ENCODE results near the gene MAGEB18.

The MAGEB18 gene

GRCh38 chrX:26138274-26138673 lies at the start of gene MAGEB18:
TSS of gene MAGEB18 (plus strand) at chrX:26138343. CDS start at chrX:26138986, 643 bp downstream.
- no peak for FAIRE-seq

- no peak for FAIRE-seq
Measured at GRCh38 chrX:26100421-26100920, 37.7 kb upstream of the MAGEB18 start.

- FAIRE-seq, result no peak
Measured at GRCh38 chrX:26109142-26109541, 29.0 kb upstream of the MAGEB18 start.

DNA sequence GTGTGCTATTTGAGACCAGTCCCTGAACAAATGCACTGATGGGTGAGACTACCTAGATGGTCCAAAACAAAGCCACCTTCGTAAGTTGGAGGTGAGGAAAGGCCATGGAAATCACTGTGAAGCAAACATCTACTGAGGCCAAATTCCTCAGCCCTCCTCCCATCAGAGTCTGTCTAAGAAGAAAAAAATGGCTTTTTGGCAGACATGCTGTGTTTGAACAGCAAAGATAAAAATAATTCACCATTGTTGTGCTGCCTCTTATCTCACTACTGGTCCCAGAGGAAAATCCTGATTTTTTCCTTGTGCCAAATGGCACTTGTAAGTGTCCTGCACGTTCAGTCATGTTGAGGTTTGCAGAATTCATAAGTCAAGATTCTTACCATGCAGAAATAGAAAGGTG lies 7.9 kb downstream of the MAGEB18 start:
- no peak for FAIRE-seq

DNA sequence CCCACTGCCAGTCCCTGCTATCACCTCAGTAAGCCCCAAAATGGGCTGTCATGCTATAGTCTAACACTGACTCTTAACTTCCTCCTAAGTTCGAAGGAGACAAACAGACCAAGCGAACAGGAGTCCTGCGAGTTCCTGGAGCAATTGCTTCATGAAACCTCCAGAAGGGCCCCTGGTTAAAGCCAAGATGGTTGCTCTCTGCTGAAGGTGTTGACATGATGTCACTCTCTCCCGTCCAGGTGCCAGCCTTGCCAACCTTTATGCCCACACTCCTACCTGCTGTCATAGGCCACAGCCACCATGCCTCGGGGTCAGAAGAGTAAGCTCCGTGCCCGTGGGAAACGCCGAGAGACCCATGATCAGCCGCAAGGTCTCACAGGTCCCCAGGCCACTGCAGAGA lies 22.2 kb downstream of the MAGEB18 start, which contains the start of gene MAGEB6B:
Gene MAGEB6B, plus strand, starts transcription at position 301 of the 400 bp plus-strand sequence. Its CDS starts 0 bp downstream, at position 301.
- FAIRE-seq, result no peak

All from colon (tissue), 2 donors.